Right lobe of liver (tissue), 6 donors: ENCODE measurements around the gene SLC26A11. TPM values are rescaled to one million over a fixed set of nuclear protein-coding genes. Genes with fewer than 3 reads are reported as not detected.

Source experiments
- ATAC-seq, 4 donors: fragments of 200-7000 bp; cut with Tn5 transposase; one replicate each; pipeline ENCODE4 v1.9.1; 2020; ENCODE audit warnings: mild to moderate bottlenecking in 4 of 4, moderate library complexity in 4 of 4
- DNase-seq, 3 donors: peaks; one replicate each; pipeline ENCODE4 v3.0.0-alpha.2; 2020
- H3K27ac ChIP-seq, 3 donors: fragments of 200-600 bp; one replicate each; pipeline ENCODE4 v1.8.0; 2022
- H3K27me3 ChIP-seq, 2 donors: fragments of 200-600 bp; one replicate each; pipeline ENCODE4 v1.8.0; 2022
- H3K36me3 ChIP-seq, 4 donors: fragments of 200-600 bp; sonication (generic) in 1 of 4; one replicate each; pipeline versions ENCODE4 v1.5.1 to v1.8.0; 2017 to 2022; ENCODE audit warnings: control low read depth in 1 of 4
- H3K4me1 ChIP-seq, 4 donors: fragments of 200-600 bp; sonication (generic) in 1 of 4; one replicate each; pipeline versions ENCODE4 v1.5.1 to v1.8.0; 2017 to 2022; ENCODE audit warnings: control low read depth in 1 of 4
- H3K4me3 ChIP-seq, 3 donors: fragments of 200-600 bp; one replicate each; pipeline ENCODE4 v1.8.0; 2022
- H3K9me3 ChIP-seq, 4 donors: fragments of 200-600 bp; sonication (generic) in 1 of 4; one replicate each; pipeline versions ENCODE4 v1.5.1 to v1.8.0; 2017 to 2022; ENCODE audit warnings: control low read depth in 1 of 4
- CTCF ChIP-seq, 4 donors: fragments of 200-600 bp in 3 of 4; fragments of 450-650 bp in 1 of 4; IDR thresholded peaks; one replicate each; pipeline versions ENCODE4 v1.5.1 to v1.8.0; 2016 to 2022; ENCODE audit warnings: antibody characterized with exemption in 4 of 4, mild to moderate bottlenecking in 2 of 4
- POLR2A ChIP-seq: fragments of 450-650 bp; IDR thresholded peaks from one replicate; pipeline ENCODE4 v1.6.1; 2017; ENCODE audit warnings: antibody characterized with exemption, mild to moderate bottlenecking
- WGBS: methylation state at CpG from one replicate; pipeline ENCODE4 v1.1.6; 2018; ENCODE audit warnings: low coverage, low lambda C conversion rate; ENCODE audit not compliant: insufficient coverage; ENCODE audit errors: missing lambda C conversion rate; 5-methylcytosine and 5-hydroxymethylcytosine counted together
- intact Hi-C, 2 donors: fragments of 100-400 bp; cut with DNase I; formaldehyde crosslinking; loops; one replicate each; pipeline versions ENCODE4 v1.11.2 to v1.14.1; 2022
- total RNA-seq, 6 experiments: library from RNA; depleted of rRNA in 2 of 6; stranded (reverse); fragments of >200 nt in 2 of 6; fragmentation: NEBNext Ultra II Directional in 3 of 6; extraction: Animal tissue kit (Norgen Biotek cat#: 25700) in 3 of 6; gene quantifications; one replicate each; pipeline versions ENCODE4 v1.1.0 to v1.2.4, GENCODE V29; 2016 to 2023
- donor health status: DM: no; HTN: yes; CAD: no.
- donor health status: DM: no; HTN: no; CAD: no.
- donor health status: DM: no; HTN: no; CAD: no.
- donor health status: DM: no; HTN: yes; CAD: no.
- donor health status: DM: no; HTN: yes; CAD: no.

The SLC26A11 gene
- total RNA-seq, 6 experiments from 2014 or later, result 5.8 to 9.8 (median 6.5) TPM

GRCh38 chr17:80261159-80261894 is 41.1 kb downstream of the SLC26A11 start:
- 12% methylated on average over 21 of the region's 45 CpGs for WGBS
- peak; percentile 36 to 50 (median 41) for ATAC-seq
- intact Hi-C loops, result no loop called here
- Histone ChIP-seq H3K27ac (peak overlapping the region; percentile 96 to 100 (median 99)), H3K36me3 (no peaks in the 10 kb centered on the region), H3K4me3 (peak overlapping the region; percentile 94 to 99 (median 97)), H3K4me1 (peaks cover 0 to 29% (median 13%) of the 10 kb centered on the region in 4 donors), H3K9me3 (no peaks in the 10 kb centered on the region), H3K27me3 (no peaks in the 10 kb centered on the region)
- DNase-seq, result peak; percentile 70 to 76 (median 72)
- no peak for TF ChIP-seq POLR2A
- no peak for TF ChIP-seq CTCF (IDR thresholded peaks at IDR 0.05)

GRCh38 chr17:80261895-80262279 is 41.7 kb downstream of the SLC26A11 start:
- H3K9me3 ChIP-seq, result no peaks in the 10 kb centered on the region
- H3K36me3 ChIP-seq, result no peaks in the 10 kb centered on the region
- H3K4me1 ChIP-seq, result peaks cover 0 to 29% (median 13%) of the 10 kb centered on the region in 4 donors
- no peak for DNase-seq
- TF ChIP-seq CTCF (IDR thresholded peaks at IDR 0.05) (no peak), POLR2A (no peak)
- ATAC-seq, result no peak
- peak overlapping the region; percentile 94 to 99 (median 97) for H3K4me3 ChIP-seq
- 55% methylated on average over 4 of the region's 8 CpGs for WGBS
- H3K27ac ChIP-seq, result peak overlapping the region; percentile 96 to 100 (median 99)
- H3K27me3 ChIP-seq, result no peaks in the 10 kb centered on the region
- intact Hi-C loops, result no loop called here

GRCh38 chr17:80262291-80262690 is 42.1 kb downstream of the SLC26A11 start:
- H3K4me1 ChIP-seq, result peaks cover 0 to 29% (median 13%) of the 10 kb centered on the region in 4 donors
- TF ChIP-seq POLR2A (no peak), CTCF (IDR thresholded peaks at IDR 0.05) (no peak)
- peak overlapping the region; percentile 96 to 100 (median 99) for H3K27ac ChIP-seq
- H3K9me3 ChIP-seq, result no peaks in the 10 kb centered on the region
- H3K36me3 ChIP-seq, result no peaks in the 10 kb centered on the region
- H3K4me3 ChIP-seq, result no peak overlapping the region
- no CpG with 5 or more reads among the region's 3 CpGs for WGBS
- intact Hi-C loops, result no loop called here
- H3K27me3 ChIP-seq, result no peaks in the 10 kb centered on the region
- DNase-seq (no peak), ATAC-seq (no peak)

GRCh38 chr17:80262775-80263244 is 42.6 kb downstream of the SLC26A11 start:
- intact Hi-C loops, result no loop called here
- WGBS, result 73% methylated on average over 2 of the region's 8 CpGs
- ATAC-seq (no peak), DNase-seq (no peak)
- Histone ChIP-seq H3K4me3 (peak overlapping the region; percentile 53 to 65 (median 54)), H3K9me3 (no peaks in the 10 kb centered on the region), H3K36me3 (no peaks in the 10 kb centered on the region), H3K27ac (peak overlapping the region; percentile 79 to 99 (median 96)), H3K4me1 (peaks cover 0 to 29% (median 13%) of the 10 kb centered on the region in 4 donors), H3K27me3 (no peaks in the 10 kb centered on the region)
- TF ChIP-seq POLR2A, result no peak
- TF ChIP-seq CTCF (IDR thresholded peaks at IDR 0.05), result no peak
